Activated CD8-positive, alpha-beta memory T cell treated with anti-CD3 and anti-CD28 coated beads, Interleukin-2, amount 50 U/mL, for 1 hour (primary cell): Measurements from ENCODE around the gene ANKRD10.

Experiments used
- DNase-seq: peaks from one replicate; pipeline ENCODE4 v3.0.0-alpha.2; 2020; ENCODE audit errors: extremely low read depth

ANKRD10 gene

GRCh38 chr13:110831437-110832204 is 83.2 kb downstream of the ANKRD10 start:
- no peak for DNase-seq

GRCh38 chr13:110830800-110831371 is 84.0 kb downstream of the ANKRD10 start:
- no peak for DNase-seq

GRCh38 chr13:110830331-110830730 is 84.5 kb downstream of the ANKRD10 start:
- DNase-seq = no peak

- no peak for DNase-seq
Measured at GRCh38 chr13:110829486-110829885, 85.4 kb downstream of the ANKRD10 start.

GRCh38 chr13:110828705-110829104 is 86.2 kb downstream of the ANKRD10 start:
- DNase-seq = no peak
